Dendritic cell treated with granulocyte-macrophage colony-stimulating factor and Interleukin-4, amounts not matched to agents 40 ng/mL and 50 ng/mL, for 4 days (primary cell): ENCODE measurements around the gene KLF11.

Source experiments
- H3K27ac Mint-ChIP-seq: one replicate; pipeline ENCODE4 v1.8.0; 2022; ENCODE audit warnings: mild to moderate bottlenecking, mixed read lengths
- H3K27me3 Mint-ChIP-seq: one replicate; pipeline ENCODE4 v1.8.0; 2022; ENCODE audit warnings: mild to moderate bottlenecking, mixed read lengths
- H3K36me3 Mint-ChIP-seq: one replicate; pipeline ENCODE4 v1.8.0; 2022; ENCODE audit warnings: low read depth, mixed read lengths
- H3K4me1 Mint-ChIP-seq: one replicate; pipeline ENCODE4 v1.8.0; 2022; ENCODE audit warnings: low read depth, mixed read lengths
- H3K4me3 Mint-ChIP-seq: one replicate; pipeline ENCODE4 v1.8.0; 2022; ENCODE audit warnings: mild to moderate bottlenecking, moderate library complexity, mixed read lengths
- H3K9me3 Mint-ChIP-seq: one replicate; pipeline ENCODE4 v1.8.0; 2022; ENCODE audit warnings: mixed read lengths
- intact Hi-C: fragments of 100-400 bp; cut with micrococcal nuclease; formaldehyde crosslinking; loops from one replicate; pipeline ENCODE4 v1.15.0; 2022

KLF11 gene

DNA sequence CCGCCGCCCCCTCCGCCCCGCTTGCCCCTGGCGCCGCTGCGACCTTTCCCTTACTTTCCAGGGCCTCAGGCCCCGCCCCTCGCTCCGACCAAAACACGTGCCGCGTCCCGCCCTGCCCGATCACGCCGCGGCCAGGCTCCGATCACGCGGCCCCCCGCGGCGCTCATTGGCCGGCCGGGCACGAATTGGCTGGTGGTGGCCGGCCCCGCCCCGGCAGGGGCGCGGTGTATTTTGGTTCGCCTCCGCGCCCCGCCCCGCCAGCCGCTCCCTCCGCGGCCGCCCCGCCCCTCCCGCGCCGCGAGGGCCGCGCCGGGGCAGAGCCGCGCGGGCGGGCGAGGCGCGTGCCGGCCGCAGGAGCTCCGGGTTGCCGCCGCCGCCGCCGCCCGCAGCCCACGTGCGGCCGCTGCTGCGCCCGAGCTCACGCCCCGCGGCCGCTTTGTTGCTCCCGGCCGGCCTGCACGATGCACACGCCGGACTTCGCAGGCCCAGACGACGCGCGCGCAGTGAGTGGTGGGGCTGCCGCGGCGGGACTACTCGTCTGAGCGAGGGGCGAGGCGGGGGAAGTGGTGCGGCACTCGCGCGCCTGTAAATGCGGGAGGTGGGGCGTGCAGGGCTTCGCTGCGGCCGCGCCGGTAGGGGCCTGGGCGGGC is at the start of gene KLF11:
Gene KLF11 (plus strand): TSS at position 295 of the 650 bp plus-strand sequence. CDS start 167 bp downstream, at position 462.
- Mint-ChIP-seq H3K9me3 (no peaks in the 10 kb centered on the region), H3K27ac (peak within 1 kb of the TSS; percentile 91), H3K4me1 (peaks cover 80% of the 10 kb centered on the region), H3K4me3 (peak within 1 kb of the TSS; percentile 85), H3K36me3 (peaks cover 65% of the 10 kb centered on the region), H3K27me3 (peaks cover 14% of the 10 kb centered on the region)
- intact Hi-C loops, result loop anchor here (2.0 kb wide), 1 partner anchor 53 kb away; no protein-coding TSS in a partner anchor

DNA sequence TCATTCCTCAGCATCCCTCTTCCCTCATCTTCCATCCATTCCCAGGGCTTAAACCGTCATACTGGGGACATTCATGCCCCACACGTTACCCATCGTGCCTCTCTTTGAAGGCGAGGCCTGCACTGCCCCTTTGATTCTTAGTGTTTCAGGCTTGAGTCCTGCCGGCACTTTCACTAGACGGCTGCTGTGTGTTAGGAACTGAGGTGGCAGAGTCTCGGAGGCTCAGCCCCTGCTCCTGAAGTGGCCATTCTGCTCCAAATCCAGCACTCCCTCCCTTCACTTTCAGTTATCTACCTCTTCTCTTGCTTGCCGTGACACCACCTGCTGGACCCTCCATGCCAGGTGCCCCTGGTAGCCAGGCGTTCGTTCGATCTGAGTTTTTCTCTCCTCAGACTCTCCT is 48.9 kb upstream of the KLF11 start:
- Mint-ChIP-seq H3K27me3 (peaks cover 7% of the 10 kb centered on the region), H3K4me1 (peaks cover 43% of the 10 kb centered on the region), H3K4me3 (no peak overlapping the region), H3K9me3 (no peaks in the 10 kb centered on the region), H3K27ac (peak overlapping the region; percentile 32), H3K36me3 (no peaks in the 10 kb centered on the region)
- intact Hi-C loops, result no loop called here

DNA sequence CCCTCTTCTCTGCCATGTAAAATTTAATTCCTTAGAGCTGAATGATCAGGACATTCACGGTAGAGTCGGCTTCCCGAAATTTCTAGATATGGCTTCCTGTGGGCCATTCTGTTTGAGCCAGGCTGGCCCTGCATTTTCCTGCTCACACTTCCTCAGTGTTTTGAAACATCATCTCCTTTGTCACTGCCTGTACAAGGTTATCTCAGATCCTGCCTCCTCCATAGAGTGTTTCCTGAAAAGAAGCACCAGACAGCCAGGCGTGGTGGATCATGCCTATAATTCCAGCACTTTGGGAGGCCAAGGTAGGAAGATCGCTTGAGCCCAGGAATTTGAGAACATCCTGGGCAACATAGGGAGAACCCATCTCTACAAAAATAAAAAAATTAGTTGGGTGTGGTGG is 48.3 kb upstream of the KLF11 start:
- intact Hi-C loops, result no loop called here
- peaks cover 37% of the 10 kb centered on the region for H3K4me1 Mint-ChIP-seq
- H3K27ac Mint-ChIP-seq, result peak overlapping the region; percentile 32
- no peak overlapping the region for H3K4me3 Mint-ChIP-seq
- no peaks in the 10 kb centered on the region for H3K9me3 Mint-ChIP-seq
- peaks cover 8% of the 10 kb centered on the region for H3K27me3 Mint-ChIP-seq
- H3K36me3 Mint-ChIP-seq, result no peaks in the 10 kb centered on the region

DNA sequence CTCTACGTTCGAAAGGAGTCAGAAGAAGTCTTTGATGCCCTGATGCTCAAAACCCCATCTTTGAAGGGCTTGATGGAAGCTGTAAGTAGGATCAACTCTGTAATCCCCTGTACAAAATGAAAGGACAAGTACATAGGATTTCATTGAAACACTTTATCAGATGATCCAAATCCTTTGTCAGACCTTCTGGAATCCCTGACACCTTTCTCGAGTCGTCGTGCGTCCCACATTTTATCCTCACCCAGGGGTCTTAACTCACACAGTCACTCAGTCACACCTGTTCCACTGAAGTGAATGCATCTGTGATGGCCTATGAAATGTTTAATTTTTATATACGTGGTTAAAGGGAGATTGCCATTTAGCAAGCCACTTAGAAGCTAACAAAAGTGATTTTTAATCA is 47.0 kb upstream of the KLF11 start:
- intact Hi-C loops, result no loop called here
- Mint-ChIP-seq H3K4me3 (no peak overlapping the region), H3K36me3 (no peaks in the 10 kb centered on the region), H3K27ac (no peak overlapping the region), H3K4me1 (peaks cover 27% of the 10 kb centered on the region), H3K27me3 (peaks cover 11% of the 10 kb centered on the region), H3K9me3 (no peaks in the 10 kb centered on the region)

DNA sequence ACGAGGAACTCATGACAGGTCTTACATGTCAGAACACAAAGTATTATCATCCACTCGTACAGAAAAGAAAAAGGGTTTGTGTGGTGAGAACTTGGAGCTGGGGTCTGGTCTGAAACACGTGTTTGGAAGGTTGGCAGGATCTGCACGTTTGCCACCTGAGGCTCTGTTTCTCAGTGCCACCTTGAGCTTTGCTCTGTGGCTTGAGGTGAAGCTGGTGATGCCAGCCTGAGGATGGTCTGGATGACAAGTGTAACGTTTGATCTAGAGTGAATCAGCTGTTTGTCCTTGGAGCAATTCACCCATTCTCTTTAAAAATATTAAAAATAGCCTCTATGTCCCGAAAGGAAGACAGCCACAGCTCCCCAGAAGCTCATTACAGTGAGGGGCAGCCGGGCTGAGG is 45.4 kb upstream of the KLF11 start:
- Mint-ChIP-seq H3K27ac (no peak overlapping the region), H3K9me3 (no peaks in the 10 kb centered on the region), H3K4me1 (peaks cover 18% of the 10 kb centered on the region), H3K36me3 (no peaks in the 10 kb centered on the region), H3K27me3 (peaks cover 11% of the 10 kb centered on the region), H3K4me3 (no peak overlapping the region)
- intact Hi-C loops, result no loop called here

DNA sequence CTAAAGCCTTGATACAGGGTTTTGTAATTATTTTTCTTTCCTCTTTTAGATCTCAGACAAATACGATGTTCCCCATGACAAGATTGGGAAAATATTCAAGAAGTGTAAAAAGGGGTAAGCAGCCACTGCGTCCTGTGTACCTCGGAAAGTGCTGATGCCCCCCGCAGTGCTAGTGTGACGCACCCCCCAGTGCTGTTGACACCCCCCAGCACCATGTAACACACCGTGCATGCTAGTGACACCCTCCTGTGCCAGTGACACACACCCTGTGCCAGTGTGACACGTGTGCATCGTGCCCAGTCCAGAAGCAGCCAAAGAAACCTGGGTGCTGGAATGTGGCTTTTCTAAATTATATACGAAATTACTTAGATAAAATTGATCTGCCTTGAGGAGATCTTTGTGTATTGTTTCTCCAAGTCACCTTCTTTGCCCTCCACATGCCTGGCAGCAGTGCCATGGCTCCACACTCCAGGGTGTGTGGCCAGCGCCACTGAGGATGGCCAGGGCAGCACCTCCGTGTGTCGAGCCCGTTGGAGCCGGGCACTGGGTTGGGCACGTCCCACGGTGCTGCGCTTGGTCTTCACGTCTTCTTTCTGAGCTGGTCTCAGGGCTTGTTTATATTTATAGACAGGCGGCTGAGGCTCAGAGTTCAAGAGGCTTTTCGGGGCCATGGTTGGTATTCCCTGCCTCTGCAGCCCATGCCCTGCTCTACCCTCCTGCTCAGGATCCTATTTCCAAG is 44.3 kb upstream of the KLF11 start:
- H3K36me3 Mint-ChIP-seq, result no peaks in the 10 kb centered on the region
- peak overlapping the region; percentile 22 for H3K27ac Mint-ChIP-seq
- intact Hi-C loops, result no loop called here
- peaks cover 13% of the 10 kb centered on the region for H3K27me3 Mint-ChIP-seq
- H3K9me3 Mint-ChIP-seq, result no peaks in the 10 kb centered on the region
- H3K4me1 Mint-ChIP-seq, result peaks cover 19% of the 10 kb centered on the region
- H3K4me3 Mint-ChIP-seq, result no peak overlapping the region

DNA sequence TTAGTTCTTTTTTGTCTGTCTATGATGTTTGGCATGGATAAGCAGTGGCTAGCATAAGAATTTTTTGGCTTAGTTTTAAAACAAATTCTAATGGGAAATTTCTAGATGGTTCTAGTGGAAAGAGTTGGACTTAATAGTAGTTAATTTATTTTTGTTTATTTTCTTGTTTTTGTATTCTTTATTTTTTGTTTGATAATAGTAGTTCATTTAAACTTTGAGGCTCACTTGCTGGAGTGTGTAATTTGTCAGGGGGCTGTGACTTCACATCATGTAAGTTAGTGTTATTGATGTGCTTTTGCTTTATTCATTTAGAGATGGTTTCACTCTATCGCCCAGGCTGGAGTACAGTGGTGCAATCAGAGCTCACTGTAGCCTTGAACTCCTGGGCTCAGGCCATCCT is 43.7 kb upstream of the KLF11 start:
- H3K9me3 Mint-ChIP-seq, result no peaks in the 10 kb centered on the region
- no peak overlapping the region for H3K4me3 Mint-ChIP-seq
- H3K36me3 Mint-ChIP-seq, result no peaks in the 10 kb centered on the region

DNA sequence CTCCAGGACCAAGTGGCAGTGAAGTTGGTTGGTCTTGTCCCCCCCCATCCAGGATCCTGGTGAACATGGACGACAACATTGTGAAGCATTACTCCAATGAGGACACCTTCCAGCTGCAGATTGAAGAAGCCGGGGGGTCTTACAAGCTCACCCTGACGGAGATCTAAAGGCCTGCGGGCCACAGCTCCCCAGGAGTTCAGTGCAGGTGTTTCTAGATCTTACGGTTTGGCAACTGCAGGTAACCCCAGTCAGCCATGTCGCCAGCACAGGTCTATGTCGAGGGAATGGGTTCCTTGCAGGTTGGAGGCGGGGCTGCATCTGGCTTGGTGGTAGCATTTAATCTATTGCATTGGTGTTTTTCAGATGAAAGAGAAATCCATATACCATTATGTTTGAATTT is 42.8 kb upstream of the KLF11 start:
- intact Hi-C loops, result no loop called here
- H3K9me3 Mint-ChIP-seq, result no peaks in the 10 kb centered on the region

More for the DNA sequence above, 43.7 kb upstream of the KLF11 start:
- H3K27me3 Mint-ChIP-seq, result peaks cover 19% of the 10 kb centered on the region
- H3K4me1 Mint-ChIP-seq, result peaks cover 17% of the 10 kb centered on the region
- no peak overlapping the region for H3K27ac Mint-ChIP-seq
- intact Hi-C loops, result no loop called here

DNA sequence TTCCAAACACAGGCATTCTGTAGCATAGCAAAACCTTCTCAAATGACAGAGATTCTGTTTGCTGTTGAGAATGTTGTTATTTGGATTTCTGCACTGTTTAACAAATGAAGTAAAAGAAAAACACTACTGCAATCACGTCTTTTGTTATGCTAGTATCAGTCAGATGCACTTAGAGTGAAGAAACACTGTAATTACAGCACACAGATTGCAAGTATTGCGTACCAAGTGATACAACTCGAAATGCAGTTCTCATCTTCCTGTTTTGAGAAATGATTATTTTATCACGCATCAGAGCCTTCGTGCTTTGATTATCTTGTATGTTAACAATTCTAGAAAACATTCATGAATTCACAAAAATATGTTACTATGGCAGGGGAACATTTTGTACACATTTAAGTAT is 41.8 kb upstream of the KLF11 start:
- intact Hi-C loops, result no loop called here
- H3K27ac Mint-ChIP-seq, result no peak overlapping the region
- peaks cover 8% of the 10 kb centered on the region for H3K4me1 Mint-ChIP-seq
- no peak overlapping the region for H3K4me3 Mint-ChIP-seq
- H3K36me3 Mint-ChIP-seq, result no peaks in the 10 kb centered on the region
- H3K9me3 Mint-ChIP-seq, result no peaks in the 10 kb centered on the region
- peaks cover 34% of the 10 kb centered on the region for H3K27me3 Mint-ChIP-seq

More for the DNA sequence above, 42.8 kb upstream of the KLF11 start:
- peaks cover 26% of the 10 kb centered on the region for H3K27me3 Mint-ChIP-seq
- no peaks in the 10 kb centered on the region for H3K36me3 Mint-ChIP-seq
- peaks cover 12% of the 10 kb centered on the region for H3K4me1 Mint-ChIP-seq
- no peak overlapping the region for H3K27ac Mint-ChIP-seq
- H3K4me3 Mint-ChIP-seq, result no peak overlapping the region

DNA sequence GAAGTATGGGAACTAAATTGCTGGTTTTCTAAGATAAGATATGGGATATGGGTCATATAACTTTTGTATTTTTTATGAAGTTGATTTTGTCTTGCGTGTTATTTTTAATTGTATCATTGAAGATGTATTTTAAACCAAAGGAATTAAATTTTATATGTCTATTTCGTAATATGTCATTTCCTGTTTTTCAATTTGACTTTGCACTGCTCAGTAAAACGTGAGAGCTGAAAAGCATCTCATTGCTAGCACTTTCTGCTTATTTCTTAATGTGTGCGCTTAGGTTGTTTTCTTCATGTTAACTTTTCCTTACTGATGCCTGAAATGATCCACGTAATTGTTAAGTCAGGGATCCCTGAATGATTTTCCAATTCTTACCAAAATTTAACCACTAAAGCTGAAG is 41.2 kb upstream of the KLF11 start:
- intact Hi-C loops, result no loop called here
- H3K9me3 Mint-ChIP-seq, result no peaks in the 10 kb centered on the region
- peaks cover 39% of the 10 kb centered on the region for H3K27me3 Mint-ChIP-seq
- H3K4me3 Mint-ChIP-seq, result no peak overlapping the region
- no peaks in the 10 kb centered on the region for H3K36me3 Mint-ChIP-seq
- H3K27ac Mint-ChIP-seq, result no peak overlapping the region
- H3K4me1 Mint-ChIP-seq, result peaks cover 13% of the 10 kb centered on the region

DNA sequence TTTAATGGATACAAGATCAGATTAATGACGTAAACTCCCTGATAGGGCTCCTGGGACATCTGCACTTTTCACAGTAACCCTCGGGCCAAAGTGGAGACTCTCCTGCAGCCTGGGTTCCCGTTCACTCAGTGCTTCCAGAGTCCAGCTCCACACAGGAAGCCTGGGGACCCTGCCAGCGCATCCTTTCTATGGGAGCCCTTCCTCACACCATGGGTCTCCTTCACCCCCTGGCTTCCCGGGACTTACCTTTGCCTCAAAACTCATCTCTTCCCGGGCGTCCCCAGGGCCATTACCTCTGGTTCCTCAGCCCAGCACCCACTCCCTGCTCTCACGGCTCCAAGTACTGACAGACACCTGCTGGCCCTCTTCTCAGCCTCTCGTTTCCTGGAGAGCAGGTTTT is 40.7 kb upstream of the KLF11 start:
- peaks cover 16% of the 10 kb centered on the region for H3K4me1 Mint-ChIP-seq
- intact Hi-C loops, result no loop called here
- H3K27ac Mint-ChIP-seq, result no peak overlapping the region
- no peaks in the 10 kb centered on the region for H3K36me3 Mint-ChIP-seq
- no peaks in the 10 kb centered on the region for H3K9me3 Mint-ChIP-seq
- no peak overlapping the region for H3K4me3 Mint-ChIP-seq
- H3K27me3 Mint-ChIP-seq, result peaks cover 43% of the 10 kb centered on the region

DNA sequence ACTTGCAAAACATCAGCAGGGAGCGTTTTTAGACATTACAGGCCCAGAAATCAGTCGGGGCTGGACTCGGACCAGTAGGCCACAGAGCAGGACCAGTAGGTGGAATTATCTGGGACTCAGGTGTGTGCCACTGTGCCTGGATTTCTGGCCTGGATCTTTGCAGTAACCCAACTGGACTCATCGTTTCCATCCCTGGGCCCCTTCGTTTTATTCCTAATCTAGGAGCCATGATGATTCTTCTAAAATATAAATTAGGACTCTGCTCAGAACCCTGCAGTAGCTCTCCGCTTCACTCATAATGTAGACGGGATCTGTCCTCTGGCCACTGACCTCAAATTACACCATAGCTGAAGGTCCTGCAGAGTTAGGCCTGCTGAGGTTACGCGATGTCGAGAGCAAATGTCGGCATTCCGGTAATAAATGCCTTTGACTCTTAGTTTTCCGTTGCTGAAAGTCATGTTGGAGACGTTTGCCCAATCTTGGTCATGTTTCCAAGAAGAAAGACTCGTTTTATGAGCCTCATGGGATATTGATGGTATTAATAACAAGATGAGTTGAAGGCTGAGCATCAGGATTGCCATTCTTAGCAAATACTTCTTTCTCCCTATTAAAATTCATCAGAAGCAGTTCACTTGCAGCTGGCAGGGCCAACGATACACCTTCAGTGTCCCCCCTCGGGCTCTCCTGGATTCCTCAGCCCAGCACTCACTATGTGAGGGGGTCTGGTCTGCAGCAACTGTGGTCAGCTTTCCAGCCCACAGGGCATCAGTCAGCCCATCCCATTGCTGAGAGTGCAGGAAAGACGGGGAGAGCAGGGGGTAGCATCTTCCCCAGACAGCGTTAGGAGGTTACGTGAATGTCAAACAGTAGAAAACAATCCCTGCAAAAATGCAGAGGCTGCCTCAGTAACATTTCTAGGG is 39.9 kb upstream of the KLF11 start:
- Mint-ChIP-seq H3K4me1 (peaks cover 16% of the 10 kb centered on the region), H3K4me3 (no peak overlapping the region), H3K36me3 (no peaks in the 10 kb centered on the region), H3K27ac (no peak overlapping the region), H3K27me3 (peaks cover 49% of the 10 kb centered on the region), H3K9me3 (no peaks in the 10 kb centered on the region)
- intact Hi-C loops, result no loop called here

DNA sequence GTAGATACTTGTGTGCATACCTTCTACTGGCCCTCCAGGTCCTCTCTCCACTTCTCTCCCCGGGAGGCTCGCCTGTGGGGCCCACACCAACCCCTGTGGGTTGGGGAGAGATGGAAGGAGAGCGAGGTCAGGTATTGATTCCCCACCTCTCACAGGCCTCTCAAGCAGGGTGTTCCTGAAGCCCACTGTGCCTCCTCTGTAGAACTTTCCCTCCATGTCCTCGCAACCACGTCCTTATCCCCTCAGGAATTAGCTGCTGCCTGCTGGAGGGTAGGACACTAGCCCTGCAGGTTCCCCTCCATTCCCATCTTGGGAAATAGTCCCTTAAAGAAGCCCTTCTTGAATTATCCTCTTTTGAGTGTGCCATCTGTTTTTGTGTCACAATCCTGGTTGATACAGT is 38.9 kb upstream of the KLF11 start:
- peak overlapping the region; percentile 21 for H3K27ac Mint-ChIP-seq
- no peaks in the 10 kb centered on the region for H3K9me3 Mint-ChIP-seq
- H3K36me3 Mint-ChIP-seq, result no peaks in the 10 kb centered on the region
- H3K4me1 Mint-ChIP-seq, result peaks cover 16% of the 10 kb centered on the region
- no peak overlapping the region for H3K4me3 Mint-ChIP-seq
- peaks cover 50% of the 10 kb centered on the region for H3K27me3 Mint-ChIP-seq
- intact Hi-C loops, result no loop called here

DNA sequence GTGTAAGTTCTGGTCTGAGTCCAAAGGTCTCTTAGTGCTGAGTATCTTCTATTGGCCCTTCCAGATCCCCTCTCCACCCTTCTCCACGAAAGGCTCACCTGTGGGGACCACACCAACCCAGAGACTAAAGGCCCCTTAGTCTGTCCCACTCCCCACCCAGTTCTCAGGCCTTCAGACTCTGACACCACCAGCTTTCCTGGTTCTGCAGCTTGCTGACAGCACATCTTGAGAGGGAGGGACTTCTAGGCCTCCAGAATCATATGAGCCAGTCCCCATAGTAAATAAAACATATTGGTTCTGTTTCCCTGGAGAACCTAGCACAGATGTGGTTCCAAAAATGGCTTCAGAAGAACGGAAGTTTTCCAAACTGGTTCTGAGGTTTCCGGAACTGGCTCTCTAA is 38.5 kb upstream of the KLF11 start:
- H3K4me1 Mint-ChIP-seq, result peaks cover 16% of the 10 kb centered on the region
- intact Hi-C loops, result no loop called here
- H3K4me3 Mint-ChIP-seq, result no peak overlapping the region
- no peaks in the 10 kb centered on the region for H3K36me3 Mint-ChIP-seq
- peak overlapping the region; percentile 21 for H3K27ac Mint-ChIP-seq
- H3K9me3 Mint-ChIP-seq, result no peaks in the 10 kb centered on the region
- H3K27me3 Mint-ChIP-seq, result peaks cover 49% of the 10 kb centered on the region
